Astrocyte (in vitro differentiated cells and primary cell): ENCODE results near the gene AMFR. TPM values are rescaled to one million over a fixed set of nuclear protein-coding genes. Genes with fewer than 3 reads are reported as not detected.

Experiments
- DNase-seq: peaks from one replicate; pipeline ENCODE4 v3.0.0-alpha.2; 2010; ENCODE audit warnings: low read depth
- FAIRE-seq: peaks from 2 replicates; lab custom pipeline; 2011; peaks lifted over from hg19 to GRCh38; lab: Jason Lieb, UNC
- H2AFZ ChIP-seq: 2 replicates; pipeline ENCODE4 v1.6.0; 2012; ENCODE audit warnings: low read depth, low read length, inconsistent platforms
- H3K27ac ChIP-seq: 2 replicates; pipeline ENCODE4 v1.5.1; 2011; ENCODE audit warnings: low read depth, low read length, inconsistent platforms
- H3K27me3 ChIP-seq: 2 replicates; pipeline ENCODE4 v1.6.0; 2011; ENCODE audit warnings: low read length, inconsistent platforms; ENCODE audit not compliant: insufficient read depth
- H3K36me3 ChIP-seq: 2 replicates; pipeline ENCODE4 v1.5.1; 2011; ENCODE audit warnings: low read length, inconsistent platforms; ENCODE audit not compliant: insufficient read depth
- H3K4me1 ChIP-seq: 2 replicates; pipeline ENCODE4 v1.5.1; 2011; ENCODE audit warnings: low read length, inconsistent platforms; ENCODE audit not compliant: insufficient read depth
- H3K4me2 ChIP-seq: 2 replicates; pipeline ENCODE4 v1.6.0; 2012; ENCODE audit warnings: low read length, inconsistent platforms
- H3K4me3 ChIP-seq: 2 replicates; pipeline ENCODE4 v1.5.1; 2011; ENCODE audit warnings: low read depth, mild to moderate bottlenecking, low read length, inconsistent platforms; ENCODE audit not compliant: insufficient read depth
- H3K79me2 ChIP-seq: 2 replicates; pipeline ENCODE4 v1.6.0; 2012; ENCODE audit warnings: mild to moderate bottlenecking, low read length, inconsistent platforms; ENCODE audit not compliant: insufficient read depth
- H3K9ac ChIP-seq: 2 replicates; pipeline ENCODE4 v1.6.0; 2012; ENCODE audit warnings: mild to moderate bottlenecking, low read length, inconsistent platforms
- H3K9me3 ChIP-seq: 2 replicates; pipeline ENCODE4 v1.5.1; 2012; ENCODE audit warnings: low read depth, mild to moderate bottlenecking, low read length, inconsistent platforms; ENCODE audit not compliant: insufficient read depth
- H4K20me1 ChIP-seq: 2 replicates; pipeline ENCODE4 v1.6.0; 2012; ENCODE audit warnings: low read length, inconsistent platforms; ENCODE audit not compliant: insufficient read depth
- H3K27ac Mint-ChIP-seq: one replicate; pipeline ENCODE4 v1.8.0; 2021; ENCODE audit warnings: mild to moderate bottlenecking, mixed read lengths; ENCODE audit not compliant: unreplicated experiment
- H3K27me3 Mint-ChIP-seq: one replicate; pipeline ENCODE4 v1.8.0; 2021; ENCODE audit warnings: low read depth, mixed read lengths; ENCODE audit not compliant: unreplicated experiment
- H3K36me3 Mint-ChIP-seq: one replicate; pipeline ENCODE4 v1.8.0; 2021; ENCODE audit warnings: low read depth, mixed read lengths; ENCODE audit not compliant: unreplicated experiment
- H3K4me1 Mint-ChIP-seq: one replicate; pipeline ENCODE4 v1.8.0; 2021; ENCODE audit warnings: low read depth, mixed read lengths; ENCODE audit not compliant: unreplicated experiment
- H3K4me3 Mint-ChIP-seq: one replicate; pipeline ENCODE4 v1.8.0; 2021; ENCODE audit warnings: mild to moderate bottlenecking, moderate library complexity, mixed read lengths; ENCODE audit not compliant: unreplicated experiment
- H3K9me3 Mint-ChIP-seq: one replicate; pipeline ENCODE4 v1.8.0; 2021; ENCODE audit warnings: mild to moderate bottlenecking, mixed read lengths; ENCODE audit not compliant: unreplicated experiment
- CTCF ChIP-seq: IDR thresholded peaks from 2 replicates; pipeline ENCODE4 v1.5.1; 2011; ENCODE audit warnings: low read depth, mild to moderate bottlenecking, inconsistent platforms, low read length, moderate library complexity; ENCODE audit not compliant: insufficient read depth
- EZH2 ChIP-seq: IDR thresholded peaks from 2 replicates; pipeline ENCODE4 v1.6.1; 2012; ENCODE audit warnings: mild to moderate bottlenecking, low read length, inconsistent platforms; ENCODE audit not compliant: insufficient read depth
- total RNA-seq: library from RNA; stranded (reverse); gene quantifications from 2 replicates; pipeline ENCODE4 v1.2.1, GENCODE V29; 2021

AMFR gene
- total RNA-seq, 1 donor from 2014 or later, result 86.2 TPM

- H3K27ac Mint-ChIP-seq, result no peak overlapping the region
- no peaks in the 10 kb centered on the region for H3K9me3 Mint-ChIP-seq
- H3K27me3 Mint-ChIP-seq, result peaks cover 23% of the 10 kb centered on the region
Observed at GRCh38 chr16:56324406-56324805, 100.9 kb downstream of the AMFR start.

GRCh38 chr16:56321571-56321970 is 103.8 kb downstream of the AMFR start:
- Mint-ChIP-seq H3K9me3 (no peaks in the 10 kb centered on the region), H3K27ac (no peak overlapping the region), H3K27me3 (peaks cover 35% of the 10 kb centered on the region), H3K4me3 (no peak overlapping the region), H3K4me1 (no peaks in the 10 kb centered on the region), H3K36me3 (no peaks in the 10 kb centered on the region)
- DNase-seq, result no peak
- TF ChIP-seq EZH2 (no peak), CTCF (no peak)
- H3K4me1 ChIP-seq, result peaks cover 3% of the 10 kb centered on the region
- no peak overlapping the region for H3K9ac ChIP-seq
- no peaks in the 10 kb centered on the region for H3K36me3 ChIP-seq
- H2AFZ ChIP-seq, result no peak overlapping the region
- H3K9me3 ChIP-seq, result no peaks in the 10 kb centered on the region
- H3K4me3 ChIP-seq, result no peak overlapping the region
- no peaks in the 10 kb centered on the region for H3K79me2 ChIP-seq
- H3K27me3 ChIP-seq, result no peaks in the 10 kb centered on the region
- H3K27ac ChIP-seq, result no peak overlapping the region
- no peaks in the 10 kb centered on the region for H4K20me1 ChIP-seq
- FAIRE-seq, result no peak
- H3K4me2 ChIP-seq, result no peak overlapping the region

More at GRCh38 chr16:56324406-56324805, 100.9 kb downstream of the AMFR start:
- H3K36me3 Mint-ChIP-seq, result no peaks in the 10 kb centered on the region
- Histone ChIP-seq H3K36me3 (no peaks in the 10 kb centered on the region), H3K9me3 (no peaks in the 10 kb centered on the region), H4K20me1 (no peaks in the 10 kb centered on the region), H2AFZ (no peak overlapping the region), H3K9ac (no peak overlapping the region), H3K27ac (no peak overlapping the region), H3K79me2 (no peaks in the 10 kb centered on the region), H3K27me3 (no peaks in the 10 kb centered on the region), H3K4me3 (no peak overlapping the region), H3K4me2 (no peak overlapping the region), H3K4me1 (no peaks in the 10 kb centered on the region)
- DNase-seq, result no peak
- no peaks in the 10 kb centered on the region for H3K4me1 Mint-ChIP-seq
- no peak overlapping the region for H3K4me3 Mint-ChIP-seq
- TF ChIP-seq EZH2 (no peak), CTCF (no peak)
- no peak for FAIRE-seq

- no peaks in the 10 kb centered on the region for H4K20me1 ChIP-seq
- no peak overlapping the region for H2AFZ ChIP-seq
- no peak overlapping the region for H3K4me2 ChIP-seq
- H3K9ac ChIP-seq, result no peak overlapping the region
- Mint-ChIP-seq H3K27me3 (peaks cover 35% of the 10 kb centered on the region), H3K4me1 (no peaks in the 10 kb centered on the region), H3K9me3 (no peaks in the 10 kb centered on the region), H3K4me3 (no peak overlapping the region), H3K27ac (no peak overlapping the region), H3K36me3 (no peaks in the 10 kb centered on the region)
- DNase-seq, result no peak
- H3K9me3 ChIP-seq, result no peaks in the 10 kb centered on the region
- no peak for TF ChIP-seq CTCF
- TF ChIP-seq EZH2, result no peak
- no peak for FAIRE-seq
- H3K79me2 ChIP-seq, result no peaks in the 10 kb centered on the region
- no peak overlapping the region for H3K4me3 ChIP-seq
- H3K4me1 ChIP-seq, result peaks cover 3% of the 10 kb centered on the region
- no peaks in the 10 kb centered on the region for H3K27me3 ChIP-seq
- no peaks in the 10 kb centered on the region for H3K36me3 ChIP-seq
- H3K27ac ChIP-seq, result no peak overlapping the region
Observed at GRCh38 chr16:56320811-56321558, 104.4 kb downstream of the AMFR start.
